Breast epithelium (tissue), 4 donors: ENCODE measurements around the gene GFM2. TPM values are rescaled to one million over a fixed set of nuclear protein-coding genes. Genes with fewer than 3 reads are reported as not detected.
A peak's percentile ranks its signal among the peaks of the same experiment; 100 is the strongest.
"Not testable (repeated sequence)": the region's sequence is repeated elsewhere in the genome, so short reads cannot be mapped to it uniquely, and the experiment has no call there.

Experiments
- DNase-seq, 2 donors: peaks; one replicate each; pipeline ENCODE4 v3.0.0-alpha.2; 2019; ENCODE audit warnings: low spot score in 2 of 2
- H3K27ac ChIP-seq, 2 donors: fragments of 200-600 bp; sonication (generic) in 1 of 2; one replicate each; pipeline ENCODE4 v1.5.1; 2016 to 2019; ENCODE audit warnings: mild to moderate bottlenecking in 1 of 2
- H3K27me3 ChIP-seq, 2 donors: fragments of 200-600 bp; sonication (generic) in 1 of 2; one replicate each; pipeline versions ENCODE4 v1.5.1 to v1.6.0; 2017 to 2019; ENCODE audit warnings: control low read depth in 1 of 2, mild to moderate bottlenecking in 1 of 2
- H3K36me3 ChIP-seq: fragments of 200-600 bp; one replicate; pipeline ENCODE4 v1.5.1; 2019
- H3K4me1 ChIP-seq, 2 donors: fragments of 200-600 bp; sonication (generic); one replicate each; pipeline ENCODE4 v1.5.1; 2016 to 2019; ENCODE audit warnings: control low read depth in 1 of 2
- H3K4me3 ChIP-seq, 3 donors: fragments of 200-600 bp; sonication (generic); 1 replicate in 2 of 3; 2 replicates in 1 of 3; pipeline ENCODE4 v1.5.1; 2016 to 2019; ENCODE audit warnings: mild to moderate bottlenecking in 3 of 3, moderate library complexity in 2 of 3
- H3K9me3 ChIP-seq, 2 donors: fragments of 200-600 bp; sonication (generic) in 1 of 2; one replicate each; pipeline ENCODE4 v1.5.1; 2016 to 2019; ENCODE audit warnings: control low read depth in 1 of 2
- CTCF ChIP-seq, 3 donors: fragments of 450-650 bp; IDR thresholded peaks; one replicate each; pipeline ENCODE4 v1.5.1; 2016 to 2017; ENCODE audit warnings: antibody characterized with exemption in 3 of 3, mild to moderate bottlenecking in 3 of 3, moderate library complexity in 3 of 3
- POLR2A ChIP-seq: fragments of 450-650 bp; IDR thresholded peaks from one replicate; pipeline ENCODE4 v1.6.1; 2016; ENCODE audit warnings: antibody characterized with exemption, mild to moderate bottlenecking, moderate library complexity
- POLR2AphosphoS5 ChIP-seq, 3 donors: sonication (generic); formaldehyde crosslinking; IDR thresholded peaks; one replicate each; pipeline ENCODE4 v1.6.1; 2017; ENCODE audit warnings: antibody characterized with exemption in 3 of 3
- intact Hi-C: fragments of 100-400 bp; cut with DNase I; formaldehyde crosslinking; loops from one replicate; pipeline ENCODE4 v1.15.1; 2023; ENCODE audit warnings: low total_unique reads
- total RNA-seq, 3 donors: library from RNA; depleted of rRNA; stranded (reverse); fragments of >200 nt; gene quantifications; one replicate each; pipeline ENCODE4 v1.1.0, GENCODE V29; 2016

GFM2 gene
- 10 to 100 TPM; 21.0 to 30.3 (median 24.3) TPM for total RNA-seq

GRCh38 chr5:74766849-74767578, at the start of gene GFM2, which contains the start of gene NSA2:
Gene GFM2, minus strand, starts transcription at chr5:74767117. Its CDS starts 3,375 bp downstream, at chr5:74763742.
Gene NSA2, plus strand, starts transcription at chr5:74767249. Its CDS starts 112 bp downstream, at chr5:74767361.
- Histone ChIP-seq H3K4me1 (peaks cover 0 to 16% of the 10 kb centered on the region in 2 donors), H3K27ac (peak within 1 kb of the TSS; percentile 79 to 84), H3K36me3 (no peaks in the 10 kb centered on the region), H3K9me3 (no peaks in the 10 kb centered on the region), H3K27me3 (no peaks in the 10 kb centered on the region), H3K4me3 (peak within 1 kb of the TSS; percentile 62 to 96 (median 82))
- peak; percentile 83 to 87 for DNase-seq
- peak; percentile 68 to 91 (median 87) for TF ChIP-seq POLR2AphosphoS5 (IDR thresholded peaks at IDR 0.05)
- no peak for TF ChIP-seq CTCF (IDR thresholded peaks at IDR 0.05)
- intact Hi-C loops = no loop called here

GRCh38 chr5:74810915-74811314, 44.0 kb upstream of the GFM2 start:
- no peaks in the 10 kb centered on the region for H3K9me3 ChIP-seq
- no peaks in the 10 kb centered on the region for H3K36me3 ChIP-seq
- H3K27ac ChIP-seq = no peak overlapping the region
- H3K4me3 ChIP-seq = no peak overlapping the region
- H3K4me1 ChIP-seq = no peaks in the 10 kb centered on the region
- H3K27me3 ChIP-seq = no peaks in the 10 kb centered on the region
- intact Hi-C loops = no loop called here
- no peak for TF ChIP-seq POLR2A
- no peak for TF ChIP-seq CTCF (IDR thresholded peaks at IDR 0.05)
- no peak for DNase-seq

GRCh38 chr5:74801941-74802340, 35.0 kb upstream of the GFM2 start:
- Histone ChIP-seq H3K4me3 (no peak overlapping the region), H3K27ac (no peak overlapping the region), H3K4me1 (no peaks in the 10 kb centered on the region), H3K9me3 (no peaks in the 10 kb centered on the region), H3K27me3 (no peaks in the 10 kb centered on the region), H3K36me3 (no peaks in the 10 kb centered on the region)
- intact Hi-C loops = no loop called here
- TF ChIP-seq POLR2A (no peak), CTCF (IDR thresholded peaks at IDR 0.05) (no peak), POLR2AphosphoS5 (IDR thresholded peaks at IDR 0.05) (no peak)
- DNase-seq = no peak

GRCh38 chr5:74801197-74801596, 34.3 kb upstream of the GFM2 start:
- H3K4me1 ChIP-seq = no peaks in the 10 kb centered on the region
- no peak for DNase-seq
- no peaks in the 10 kb centered on the region for H3K27me3 ChIP-seq
- no peak for TF ChIP-seq CTCF (IDR thresholded peaks at IDR 0.05)
- no peak for TF ChIP-seq POLR2A
- TF ChIP-seq POLR2AphosphoS5 (IDR thresholded peaks at IDR 0.05) = no peak
- H3K4me3 ChIP-seq = no peak overlapping the region
- no peak overlapping the region for H3K27ac ChIP-seq
- intact Hi-C loops = no loop called here
- no peaks in the 10 kb centered on the region for H3K36me3 ChIP-seq
- H3K9me3 ChIP-seq = no peaks in the 10 kb centered on the region

GRCh38 chr5:74798977-74799911, 32.3 kb upstream of the GFM2 start:
- H3K27ac ChIP-seq = no peak overlapping the region
- H3K4me1 ChIP-seq = no peaks in the 10 kb centered on the region
- TF ChIP-seq POLR2A (no peak), CTCF (IDR thresholded peaks at IDR 0.05) (no peak), POLR2AphosphoS5 (IDR thresholded peaks at IDR 0.05) (no peak)
- DNase-seq = no peak
- H3K27me3 ChIP-seq = no peaks in the 10 kb centered on the region
- no peaks in the 10 kb centered on the region for H3K9me3 ChIP-seq
- intact Hi-C loops = no loop called here
- H3K36me3 ChIP-seq = no peaks in the 10 kb centered on the region
- no peak overlapping the region for H3K4me3 ChIP-seq

- H3K27me3 ChIP-seq, H3K9me3 ChIP-seq, intact Hi-C loops: not testable (repeated sequence)
These were observed 24.8 kb upstream of the GFM2 start for GRCh38 chr5:74791669-74792068.

More at GRCh38 chr5:74791669-74792068, 24.8 kb upstream of the GFM2 start:
- H3K36me3 ChIP-seq, DNase-seq, H3K27ac ChIP-seq, H3K4me1 ChIP-seq, H3K4me3 ChIP-seq: not testable (repeated sequence)
